ENCODE measurements around the gene BCOR.
A peak's percentile ranks its signal among the peaks of the same experiment; 100 is the strongest.

The BCOR gene

DNA sequence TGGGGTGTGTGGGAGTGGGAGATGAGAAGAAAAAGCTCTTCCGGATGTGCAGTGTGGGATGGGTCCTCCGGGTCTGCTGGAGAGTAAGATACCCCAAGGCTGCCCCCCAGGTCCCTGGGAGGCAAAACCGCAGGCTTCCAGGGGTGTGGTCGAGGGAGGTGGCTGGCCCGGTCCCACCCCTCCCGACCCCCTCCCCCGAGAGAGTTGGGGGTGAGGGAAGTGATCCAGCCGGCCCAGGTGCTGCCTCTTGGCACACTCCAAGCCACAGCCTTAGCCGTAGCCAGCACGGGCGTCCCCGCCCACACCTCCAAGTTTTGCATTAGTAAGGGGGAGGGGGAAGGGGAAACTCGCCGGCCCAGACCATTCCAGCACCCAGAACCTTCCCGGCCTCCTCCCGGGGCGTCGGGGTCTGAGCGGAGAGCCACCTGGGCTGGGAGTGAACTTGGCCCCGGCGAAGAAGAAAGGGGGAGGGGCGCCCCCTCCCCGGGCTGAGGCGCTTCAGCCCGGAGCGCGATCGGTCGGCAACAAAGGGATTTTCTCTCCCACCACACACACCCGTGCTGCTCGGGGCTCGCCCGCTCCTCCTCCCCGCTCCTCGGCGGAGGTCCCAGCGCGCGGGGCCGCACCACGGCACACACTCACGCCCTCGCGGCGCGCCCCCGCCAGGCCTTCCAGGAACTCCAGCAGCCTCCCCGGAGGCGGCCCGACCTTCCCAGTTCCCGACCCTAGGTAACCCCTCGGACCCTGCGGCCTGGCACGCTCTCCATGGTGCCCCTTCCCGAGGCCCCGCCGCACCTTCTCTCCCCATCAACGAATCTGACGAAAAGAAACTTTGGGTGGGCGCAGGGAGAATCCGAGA lies 14.4 kb downstream of the BCOR start:
- no peak for DNase-seq

DNA sequence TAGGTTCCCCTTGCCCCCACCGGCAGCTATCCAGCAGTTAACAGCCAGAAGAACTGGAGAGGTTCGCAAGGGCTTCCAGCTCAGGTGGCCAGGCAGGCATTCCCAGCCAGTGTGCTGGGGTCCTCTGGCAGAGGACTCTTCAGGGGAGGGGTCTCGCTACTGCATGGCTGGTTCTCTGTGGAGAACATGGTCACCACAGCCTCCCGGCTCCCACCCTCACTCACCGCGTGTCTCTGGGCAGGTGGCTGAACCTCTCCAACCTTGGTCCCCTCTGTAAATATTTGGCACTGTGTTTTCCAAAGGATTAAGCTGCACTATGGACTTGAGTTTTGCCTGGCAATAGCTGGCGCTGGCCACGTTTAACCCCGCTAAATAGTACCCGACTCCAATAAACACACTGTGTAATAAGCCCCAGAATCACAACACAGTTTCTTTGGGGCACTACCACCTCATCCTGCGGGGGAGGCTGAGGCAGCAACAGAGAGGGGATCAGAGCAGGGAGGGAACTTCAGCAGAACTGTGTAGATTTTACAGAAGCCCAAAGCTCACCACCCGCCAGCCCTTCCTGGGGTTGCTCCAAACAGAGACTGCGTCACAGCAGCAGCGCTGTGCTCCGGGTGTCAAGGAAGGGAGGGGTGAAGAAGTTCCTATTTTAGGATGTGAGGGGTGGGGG lies 15.2 kb downstream of the BCOR start:
- no peak for DNase-seq

DNA sequence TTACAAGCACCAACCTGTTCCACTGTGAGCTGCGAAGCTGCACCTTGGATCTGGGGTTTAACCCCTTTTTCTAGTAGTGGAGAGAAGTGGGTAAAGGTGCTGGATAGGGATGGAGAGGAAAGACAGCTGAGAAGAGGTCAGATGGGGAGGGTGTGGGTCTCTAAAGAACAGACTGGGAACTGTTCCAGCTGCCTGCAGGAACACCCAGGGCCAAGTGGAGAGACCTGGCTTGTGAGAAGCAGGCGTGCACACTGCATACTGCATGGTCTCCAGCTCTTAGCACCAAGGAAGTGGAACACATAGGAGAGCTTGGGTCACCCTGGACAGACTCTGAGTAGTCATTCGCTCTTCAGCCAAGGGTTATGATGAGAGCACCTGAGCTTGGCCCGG lies 16.1 kb downstream of the BCOR start:
- DNase-seq, result no peak

- no peak for DNase-seq
These were observed 16.7 kb downstream of the BCOR start for GRCh38 chrX:40080894-40081678.

DNA sequence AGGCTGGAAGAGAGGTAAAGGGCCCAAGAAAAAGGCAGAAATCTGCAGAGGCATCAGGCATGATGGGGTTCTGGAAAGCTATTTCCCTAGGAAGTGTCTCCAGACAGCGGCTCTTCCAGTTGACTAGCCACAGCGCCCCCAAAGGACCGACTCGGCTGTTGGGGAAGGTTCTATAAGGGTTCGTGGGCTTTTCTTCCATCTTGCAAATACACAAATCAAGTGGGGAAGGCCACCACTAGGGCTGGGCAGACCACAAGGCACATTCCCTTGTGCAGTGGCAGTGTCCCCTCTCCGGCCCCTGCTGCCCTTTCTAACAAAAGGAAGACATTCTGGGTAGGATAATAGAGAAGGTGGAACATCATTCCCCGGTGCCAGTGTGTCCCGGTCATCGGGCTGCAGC lies 18.2 kb downstream of the BCOR start:
- no peak for DNase-seq

- no peak for DNase-seq
These were observed 19.1 kb downstream of the BCOR start for GRCh38 chrX:40078489-40079227.

GRCh38 chrX:40077906-40078305 lies 19.9 kb downstream of the BCOR start:
- no peak for DNase-seq

DNA sequence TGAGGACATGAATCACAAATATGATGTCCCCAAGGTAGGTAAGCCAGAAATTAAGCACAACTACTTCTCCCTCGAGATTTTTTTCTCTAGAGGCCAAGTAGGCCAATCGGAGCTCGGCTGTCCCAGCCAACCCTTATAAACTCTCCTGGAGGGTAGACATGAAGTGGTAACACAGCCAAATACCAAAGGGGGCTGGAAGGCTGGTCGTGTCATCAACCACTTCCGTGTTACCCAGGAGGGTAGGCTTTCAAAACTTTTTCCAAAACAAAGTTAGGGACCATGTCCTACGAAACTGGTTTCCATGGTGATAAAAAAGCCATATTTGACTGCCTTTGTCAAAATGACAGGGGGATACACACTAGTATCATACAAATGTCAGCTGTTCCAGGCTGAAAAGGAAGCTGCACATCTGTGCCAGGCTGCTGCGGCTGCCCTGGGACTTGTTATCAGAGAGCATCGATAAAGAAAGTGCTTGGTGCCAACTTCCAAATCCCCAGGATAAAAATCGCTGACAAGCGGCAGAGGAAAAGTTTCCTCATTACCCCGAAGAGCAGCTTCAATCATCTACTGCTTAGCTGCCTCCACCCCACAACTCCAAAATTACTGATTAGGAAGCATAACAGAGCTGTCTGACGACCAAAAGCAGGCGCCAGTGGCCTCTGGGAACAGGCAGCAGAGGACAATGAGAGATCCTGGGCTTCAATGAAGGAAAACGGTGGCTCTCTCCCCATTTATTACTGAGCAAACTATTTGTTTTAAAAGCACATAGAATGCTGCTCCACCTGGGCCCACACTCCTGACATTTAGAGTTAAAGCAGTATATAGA lies 20.8 kb downstream of the BCOR start:
- DNase-seq, result no peak

DNA sequence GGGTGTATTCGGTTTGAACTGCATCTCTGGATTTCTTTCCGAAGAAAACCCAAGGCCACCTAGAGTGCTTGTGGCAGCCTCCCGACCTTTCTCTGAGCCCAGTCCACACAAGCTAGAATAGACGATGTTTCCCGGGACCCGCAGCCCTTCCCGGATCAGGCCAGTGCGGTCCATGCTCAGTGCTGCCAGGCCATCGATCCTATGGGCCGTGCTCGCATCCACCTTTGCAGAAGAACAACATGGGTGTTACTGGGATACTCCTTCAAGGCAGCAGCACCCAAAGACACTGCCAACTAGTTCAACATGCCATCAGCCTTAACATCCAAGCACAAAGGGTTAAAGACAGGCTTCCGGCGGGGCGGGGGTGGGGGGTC lies 22.8 kb downstream of the BCOR start:
- no peak for DNase-seq

DNA sequence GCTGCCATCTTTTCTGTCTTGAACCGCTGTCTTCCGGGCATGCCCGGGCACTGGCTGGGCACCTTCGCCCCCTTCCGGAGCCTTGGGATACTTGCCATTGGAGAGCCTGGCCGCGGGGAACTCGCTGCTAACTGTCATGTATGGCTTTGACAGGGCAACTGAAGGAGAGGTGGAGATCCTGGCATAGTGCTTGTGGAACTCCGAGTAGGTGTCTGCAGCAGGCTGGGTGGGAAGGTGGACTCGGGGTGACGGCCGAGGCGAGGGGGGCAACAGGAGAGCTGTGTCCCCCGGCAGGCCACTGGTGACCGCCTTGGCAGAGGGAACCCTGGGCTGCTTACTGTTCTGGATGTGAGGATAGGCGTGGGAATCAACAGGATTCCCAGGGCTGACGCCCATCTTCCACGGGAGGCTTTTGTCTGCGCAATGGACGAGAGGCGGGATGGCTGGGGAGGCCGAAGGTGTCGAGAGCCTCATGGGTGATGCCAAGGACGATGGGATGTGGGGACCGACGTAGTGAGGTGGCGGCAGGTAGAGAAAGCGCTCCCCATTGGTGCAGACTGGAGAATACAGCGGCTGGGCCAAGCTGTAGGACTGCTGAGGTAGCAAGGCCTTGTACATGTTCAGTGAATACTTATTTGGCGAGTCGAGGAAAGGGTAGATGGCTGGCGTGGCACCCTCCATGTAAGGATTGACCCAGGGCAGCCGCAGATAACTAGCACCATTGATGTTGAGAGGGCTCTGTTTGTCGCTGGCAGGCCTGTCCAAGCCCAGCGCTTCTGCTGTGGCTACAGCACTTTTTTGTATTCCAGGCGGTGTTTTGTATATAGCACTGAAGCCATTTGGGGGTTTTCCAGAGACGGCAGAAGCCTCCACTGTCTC lies 23.4 kb downstream of the BCOR start:
- no peak for DNase-seq

- no peak for DNase-seq
These were observed 24.2 kb downstream of the BCOR start for GRCh38 chrX:40073439-40074054.

- DNase-seq, result no peak
These were observed 25.5 kb downstream of the BCOR start for GRCh38 chrX:40072246-40072645.

GRCh38 chrX:40068048-40068447 lies 29.7 kb downstream of the BCOR start:
- no peak for DNase-seq

- no peak for DNase-seq
These were observed 31.1 kb downstream of the BCOR start for GRCh38 chrX:40066700-40067099.

DNA sequence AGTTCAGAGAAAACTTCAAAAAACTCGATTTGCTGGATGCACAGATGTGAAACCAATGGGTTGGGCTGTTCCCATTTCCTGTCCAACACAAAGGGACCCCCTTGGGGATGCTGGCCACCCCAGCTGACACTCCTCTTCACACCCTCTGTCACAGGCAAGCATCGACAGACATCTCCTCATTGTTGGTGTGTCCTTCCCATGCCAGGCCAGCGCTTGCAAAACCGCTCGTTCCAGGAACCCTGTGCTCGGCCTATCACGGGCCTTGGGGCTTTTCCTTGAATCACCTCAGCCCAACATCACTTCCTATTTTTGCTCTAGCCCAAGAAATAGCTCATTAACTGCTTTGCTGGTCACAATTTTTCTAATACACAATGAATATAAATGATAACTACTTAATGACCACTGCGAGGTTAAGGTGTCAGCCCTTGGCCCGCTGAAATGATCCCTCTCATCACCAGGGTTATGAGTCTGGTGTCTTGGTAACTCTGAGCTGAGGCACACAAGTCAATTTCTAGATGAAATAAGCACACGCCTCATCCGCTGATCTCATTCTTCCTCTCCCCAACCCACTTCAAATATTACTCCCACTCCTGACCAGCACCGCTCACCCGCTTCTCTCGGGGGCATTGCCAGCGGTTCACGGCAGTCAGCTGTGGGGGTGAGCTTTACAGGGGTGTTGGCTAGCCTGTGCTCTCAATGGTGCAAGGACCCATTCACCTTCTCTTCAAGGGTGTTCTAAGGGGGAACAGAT lies 32.3 kb downstream of the BCOR start:
- DNase-seq, result peak; percentile 24

- DNase-seq, result no peak
These were observed 33.6 kb downstream of the BCOR start for GRCh38 chrX:40064055-40064597.

GRCh38 chrX:40063555-40063954 lies 34.2 kb downstream of the BCOR start:
- no peak for DNase-seq

DNA sequence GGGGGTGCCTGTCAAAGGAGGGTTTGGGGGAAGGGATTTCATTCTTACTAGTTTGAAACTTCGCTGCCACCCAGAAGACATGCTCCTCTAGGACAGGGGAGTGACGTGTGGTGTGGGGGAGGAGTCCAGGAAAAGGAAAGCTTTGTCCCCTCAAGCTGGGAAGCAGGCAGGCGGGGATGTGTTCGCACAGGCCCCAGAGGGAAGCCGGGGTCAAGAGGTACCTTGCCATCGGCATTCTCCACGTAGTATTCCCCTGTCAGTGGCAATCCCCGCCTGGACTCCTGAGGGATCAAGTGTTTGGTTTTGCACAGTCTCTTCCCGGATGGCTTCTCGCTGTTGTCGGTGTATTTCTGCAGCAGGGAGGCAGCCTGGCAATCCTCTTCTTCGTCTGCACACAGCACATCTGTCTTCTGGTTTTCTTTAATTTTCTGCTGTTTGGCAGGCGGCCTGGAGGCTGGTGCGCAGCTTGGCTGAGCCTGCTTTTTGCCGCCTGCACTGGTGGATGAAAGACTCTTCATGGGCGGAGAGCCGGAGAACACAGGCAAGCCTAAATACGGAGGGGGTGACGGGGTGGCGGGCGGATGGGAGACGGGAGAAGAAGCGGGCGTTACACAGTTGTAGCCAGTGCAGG lies 35.1 kb downstream of the BCOR start:
- DNase-seq, result no peak
